Epithelial cell of proximal tubule (primary cell): Measurements from ENCODE around the gene PELI2. TPM values are rescaled to one million over a fixed set of nuclear protein-coding genes. Genes with fewer than 3 reads are reported as not detected.

Experiments
- DNase-seq: peaks from one replicate; pipeline ENCODE4 v3.0.0-alpha.2; 2011; ENCODE audit warnings: low read depth
- H3K4me3 ChIP-seq: 2 replicates; pipeline ENCODE4 v1.5.1; 2011; ENCODE audit warnings: low read depth, mild to moderate bottlenecking, low read length
- total RNA-seq: library from RNA; depleted of rRNA; stranded (reverse); fragments of >200 nt; gene quantifications from 2 replicates; pipeline ENCODE4 v1.2.3, GENCODE V29; 2015
- TF ChIP-seq, protein P1 (sequence below): conservative IDR thresholded peaks from 2 replicates; pipeline ENCODE4 v1.5.1; 2012; ENCODE audit warnings: low read depth, mild to moderate bottlenecking, low read length

Gene PELI2
- total RNA-seq, 1 donor from 2014 or later = 6.6 TPM

DNA sequence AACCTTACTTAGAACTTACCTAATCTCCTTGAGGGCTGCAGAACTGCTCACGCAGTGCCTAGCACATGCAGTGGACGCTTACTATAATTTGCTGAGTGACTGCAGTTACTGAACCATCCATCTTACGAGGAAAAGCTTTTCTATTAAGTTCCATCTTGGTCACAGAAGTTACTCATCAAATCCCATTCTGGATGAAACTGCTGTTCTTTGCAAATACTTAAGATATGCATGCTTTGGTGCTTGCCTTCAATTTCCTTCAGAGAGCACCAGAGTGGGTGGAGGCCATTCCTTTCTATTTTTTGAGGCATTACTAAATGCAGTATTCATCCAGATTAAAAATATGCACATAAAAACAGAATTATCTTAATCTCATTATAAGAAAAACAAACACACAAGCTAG lies 17.7 kb upstream of the PELI2 start:
- H3K4me3 ChIP-seq = no peak overlapping the region
- peak; percentile 81 for DNase-seq
- TF ChIP-seq, protein P1, sequence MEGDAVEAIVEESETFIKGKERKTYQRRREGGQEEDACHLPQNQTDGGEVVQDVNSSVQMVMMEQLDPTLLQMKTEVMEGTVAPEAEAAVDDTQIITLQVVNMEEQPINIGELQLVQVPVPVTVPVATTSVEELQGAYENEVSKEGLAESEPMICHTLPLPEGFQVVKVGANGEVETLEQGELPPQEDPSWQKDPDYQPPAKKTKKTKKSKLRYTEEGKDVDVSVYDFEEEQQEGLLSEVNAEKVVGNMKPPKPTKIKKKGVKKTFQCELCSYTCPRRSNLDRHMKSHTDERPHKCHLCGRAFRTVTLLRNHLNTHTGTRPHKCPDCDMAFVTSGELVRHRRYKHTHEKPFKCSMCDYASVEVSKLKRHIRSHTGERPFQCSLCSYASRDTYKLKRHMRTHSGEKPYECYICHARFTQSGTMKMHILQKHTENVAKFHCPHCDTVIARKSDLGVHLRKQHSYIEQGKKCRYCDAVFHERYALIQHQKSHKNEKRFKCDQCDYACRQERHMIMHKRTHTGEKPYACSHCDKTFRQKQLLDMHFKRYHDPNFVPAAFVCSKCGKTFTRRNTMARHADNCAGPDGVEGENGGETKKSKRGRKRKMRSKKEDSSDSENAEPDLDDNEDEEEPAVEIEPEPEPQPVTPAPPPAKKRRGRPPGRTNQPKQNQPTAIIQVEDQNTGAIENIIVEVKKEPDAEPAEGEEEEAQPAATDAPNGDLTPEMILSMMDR = no peak

DNA sequence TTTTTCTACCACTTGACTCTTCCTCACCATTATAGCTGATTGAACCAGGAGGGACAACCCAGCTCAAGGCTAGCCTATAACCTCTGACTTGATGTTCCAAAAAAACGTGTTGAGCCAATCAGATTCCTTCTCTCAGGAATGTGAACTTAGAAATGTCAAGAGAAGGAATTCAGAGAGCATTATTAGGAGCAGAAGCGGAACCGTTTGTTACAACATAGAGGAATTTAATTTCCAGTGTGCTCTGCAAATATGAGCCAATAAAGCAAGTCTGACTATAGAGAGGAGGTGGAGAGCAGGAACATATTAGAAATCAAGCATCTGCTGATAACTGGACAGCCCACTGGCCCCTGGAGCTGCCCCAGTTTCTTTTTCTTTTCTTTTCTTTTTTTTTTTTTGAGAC lies 15.3 kb upstream of the PELI2 start:
- DNase-seq = no peak

DNA sequence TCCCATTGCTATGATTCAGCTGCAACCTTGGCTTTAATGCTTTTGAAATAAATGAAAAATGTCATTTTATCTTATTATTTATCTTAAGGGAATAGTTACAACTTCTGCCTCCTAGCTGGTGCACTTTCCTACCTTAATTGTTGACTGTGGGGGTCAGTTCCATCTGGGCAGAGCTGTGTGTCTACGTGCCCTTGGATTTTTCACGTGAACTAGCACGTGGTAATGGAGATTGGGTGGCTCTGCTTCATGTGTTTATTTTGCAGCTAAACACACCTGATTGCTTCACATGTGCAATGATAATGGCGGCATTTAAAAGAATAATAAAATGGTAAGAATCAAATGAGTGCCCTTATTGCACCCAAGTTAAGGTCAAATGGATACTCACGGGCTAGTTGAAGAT lies 10.6 kb upstream of the PELI2 start:
- no peak for DNase-seq
- H3K4me3 ChIP-seq = no peak overlapping the region
- TF ChIP-seq, protein P1 = no peak

More for the DNA sequence above, 15.3 kb upstream of the PELI2 start:
- TF ChIP-seq, protein P1 = no peak
- no peak overlapping the region for H3K4me3 ChIP-seq

DNA sequence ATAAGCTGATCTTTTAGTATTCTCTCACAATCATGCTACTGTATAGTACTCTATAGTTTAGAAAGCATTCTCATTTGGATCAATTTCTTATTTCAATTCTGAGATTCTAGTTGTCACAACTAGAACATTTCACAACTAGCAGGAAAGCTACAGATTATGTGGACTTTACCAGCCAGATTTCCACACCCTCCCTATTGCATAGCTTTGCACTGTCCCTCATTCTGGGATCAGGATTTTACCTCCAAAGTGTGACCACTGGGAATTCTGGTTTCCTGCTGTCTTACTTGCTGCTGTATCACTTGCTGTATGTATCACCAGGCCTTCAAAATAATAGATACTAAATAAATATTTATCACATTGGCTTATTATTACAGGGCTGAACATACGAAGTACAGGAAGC lies 10.2 kb upstream of the PELI2 start:
- TF ChIP-seq, protein P1 = no peak
- no peak for DNase-seq
- no peak overlapping the region for H3K4me3 ChIP-seq

DNA sequence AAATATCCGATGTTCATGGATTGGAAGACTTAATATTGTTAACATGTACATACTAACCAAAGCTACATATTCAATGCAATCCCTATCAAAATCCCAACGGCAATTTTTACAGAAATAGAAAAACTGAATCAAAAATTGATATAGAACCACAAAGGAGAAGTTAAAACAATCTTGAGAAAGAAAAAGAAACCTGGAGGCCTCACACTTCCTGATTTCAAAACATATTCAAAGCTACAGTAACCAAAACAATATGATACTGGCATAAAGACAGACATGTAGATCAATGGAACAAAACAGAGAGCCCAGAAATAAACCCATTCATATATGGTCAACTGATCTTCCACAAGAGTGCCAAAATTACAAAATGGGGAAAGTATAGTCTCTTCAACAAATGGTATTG lies 5.4 kb upstream of the PELI2 start:
- DNase-seq = no peak
- TF ChIP-seq, protein P1 = no peak
- H3K4me3 ChIP-seq = no peak overlapping the region

DNA sequence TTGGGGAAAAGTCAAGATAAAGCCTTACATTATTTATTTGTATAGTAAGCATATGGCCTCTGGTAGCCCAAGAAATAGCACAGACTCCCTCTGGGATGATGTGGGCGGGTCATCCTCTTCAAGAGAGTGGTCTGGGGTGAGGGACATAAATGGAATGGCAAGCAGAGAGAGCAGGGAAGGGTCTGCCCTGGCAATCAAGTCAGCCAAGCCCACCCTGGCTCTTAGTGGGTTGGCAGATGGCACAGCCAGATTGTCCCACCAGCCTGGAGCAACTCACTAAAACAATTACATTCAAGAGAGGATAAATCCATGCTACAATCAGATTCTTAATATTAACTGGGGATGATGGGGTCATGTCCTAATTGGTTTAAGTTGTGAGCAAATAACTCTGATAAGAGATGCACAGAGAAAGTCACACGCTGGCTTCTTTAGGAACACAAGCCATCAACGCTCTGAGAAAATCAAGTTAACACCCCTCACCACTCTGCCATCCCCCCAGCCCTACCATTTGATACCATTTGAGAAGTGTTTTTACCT lies 2.8 kb upstream of the PELI2 start:
- no peak overlapping the region for H3K4me3 ChIP-seq
- TF ChIP-seq, protein P1 = no peak
- no peak for DNase-seq
